H1 (cell line): ENCODE data around the gene PPM1K. TPM values are rescaled to one million over a fixed set of nuclear protein-coding genes. Genes with fewer than 3 reads are reported as not detected.

ENCODE experiments used
- NRF1 ChIP-seq: IDR thresholded peaks from 2 replicates; pipeline ENCODE4 v1.6.1; 2011; ENCODE audit warnings: mild to moderate bottlenecking, low read depth, low read length, improper control_type of control experiment
- RBBP5 ChIP-seq: IDR thresholded peaks from 2 replicates; pipeline ENCODE4 v1.7.1; 2012; ENCODE audit warnings: low read depth, mild to moderate bottlenecking, inconsistent platforms, low read length, moderate library complexity, borderline replicate concordance
- SAP30 ChIP-seq: fragments of 300-600 bp; sonication (generic); IDR thresholded peaks from 2 replicates; pipeline ENCODE4 v1.7.1; 2012; ENCODE audit warnings: low read length, moderate library complexity, mild to moderate bottlenecking, inconsistent platforms; ENCODE audit not compliant: insufficient read depth, insufficient replicate concordance
- SP4 ChIP-seq: IDR thresholded peaks from 2 replicates; pipeline ENCODE4 v1.6.1; 2012; ENCODE audit warnings: low read length, inconsistent platforms
- SUZ12 ChIP-seq: fragments of 200-600 bp; sonication (generic); IDR thresholded peaks from 2 replicates; pipeline ENCODE4 v1.6.1; 2012; ENCODE audit warnings: mild to moderate bottlenecking, inconsistent platforms, low read length, moderate library complexity, mixed read lengths
- polyA plus RNA-seq, 7 experiments: library from polyadenylated mRNA; depleted of rRNA in 3 of 7; stranded (reverse) in 5 of 7; unstranded in 2 of 7; fragments of >200 nt in 5 of 7; fragments of 200-250 nt in 2 of 7; gene quantifications; 1 replicate in 5 of 7; 2 replicates in 1 of 7; 4 replicates in 1 of 7; pipeline versions ENCODE4 v1.2.1 to v1.2.3, GENCODE V29; 2011 to 2013; ENCODE audit warnings: missing spikeins in 2 of 7, mixed read lengths in 2 of 7
- total RNA-seq: library from RNA; stranded (reverse); fragmentation: NEBNext Ultra II Directional; extraction: Animal tissue kit (Norgen Biotek cat#: 25700); gene quantifications from 2 replicates; pipeline ENCODE4 v1.2.1, GENCODE V29; 2021

PPM1K gene
- total and polyA plus RNA-seq, 2 of the 8 experiments (the other 6 are each of a cell fraction or from before 2014, with no cell fraction given) = 4.2 to 10.7 TPM

DNA sequence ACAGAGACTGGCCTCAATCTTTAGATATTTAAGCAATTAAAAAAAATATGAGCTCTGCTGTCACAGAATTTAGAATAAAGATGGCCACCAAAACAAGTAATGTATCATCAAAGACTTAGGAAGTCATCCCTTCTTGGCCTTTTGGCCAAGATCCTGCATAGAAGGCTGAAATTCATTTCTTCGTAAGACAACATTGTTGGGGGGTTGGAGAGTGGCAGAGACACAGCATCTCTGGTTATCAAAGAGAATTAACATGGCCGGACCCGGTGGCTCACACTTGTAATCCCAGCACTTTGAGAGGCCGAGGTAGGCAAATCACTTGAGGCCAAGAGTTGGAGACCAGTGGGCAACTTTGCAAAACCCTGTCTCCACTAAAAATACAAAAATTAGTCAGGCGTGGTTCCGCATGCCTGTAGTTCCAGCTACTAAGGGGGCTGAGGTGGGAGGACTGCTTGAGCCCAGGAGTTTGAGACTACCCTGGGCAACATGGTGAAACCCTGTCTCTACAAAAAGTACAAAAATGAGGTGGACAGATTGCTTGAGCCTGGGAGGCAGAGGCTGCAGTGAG is 4.0 kb downstream of the PPM1K start (continued):
- no peak for TF ChIP-seq SAP30
- no peak for TF ChIP-seq SP4
- TF ChIP-seq SUZ12 = no peak
- no peak for TF ChIP-seq RBBP5
- TF ChIP-seq NRF1 = no peak
